HG02642 (cell line): ENCODE data around the gene HACD3.
A peak's percentile ranks its signal among the peaks of the same experiment; 100 is the strongest.
"Not testable (repeated sequence)": the region's sequence is repeated elsewhere in the genome, so short reads cannot be mapped to it uniquely, and the experiment has no call there.

Experiments used
- ATAC-seq: cut with Tn5 transposase; IDR thresholded peaks from one replicate; pipeline ENCODE4 v1.9.1; 2021; ENCODE audit warnings: mild to moderate bottlenecking; ENCODE audit not compliant: unreplicated experiment, poor library complexity

HACD3 gene

DNA sequence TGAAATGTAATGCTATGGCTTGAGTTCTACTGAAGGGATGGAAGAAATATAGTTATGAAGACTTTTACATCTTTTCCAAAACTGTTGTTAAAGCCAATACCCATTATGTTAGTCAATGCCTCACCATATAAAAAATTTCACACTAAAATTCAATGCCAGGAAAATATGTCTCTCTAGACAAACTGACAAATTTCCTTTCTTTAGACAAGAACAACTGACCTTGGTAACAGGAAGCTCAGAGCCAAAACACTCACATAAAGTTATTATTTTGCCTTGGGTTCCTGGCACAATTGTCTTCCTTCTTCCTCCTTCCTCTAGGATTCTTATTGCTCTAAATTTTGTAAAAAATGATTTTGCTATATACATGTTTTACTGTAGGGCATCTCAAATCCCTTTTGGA lies 54.0 kb downstream of the HACD3 start:
- no peak for ATAC-seq

GRCh38 chr15:65587094-65587493 lies 56.8 kb downstream of the HACD3 start:
- no peak for ATAC-seq

GRCh38 chr15:65595960-65596359 lies 65.7 kb downstream of the HACD3 start:
- ATAC-seq: no peak

DNA sequence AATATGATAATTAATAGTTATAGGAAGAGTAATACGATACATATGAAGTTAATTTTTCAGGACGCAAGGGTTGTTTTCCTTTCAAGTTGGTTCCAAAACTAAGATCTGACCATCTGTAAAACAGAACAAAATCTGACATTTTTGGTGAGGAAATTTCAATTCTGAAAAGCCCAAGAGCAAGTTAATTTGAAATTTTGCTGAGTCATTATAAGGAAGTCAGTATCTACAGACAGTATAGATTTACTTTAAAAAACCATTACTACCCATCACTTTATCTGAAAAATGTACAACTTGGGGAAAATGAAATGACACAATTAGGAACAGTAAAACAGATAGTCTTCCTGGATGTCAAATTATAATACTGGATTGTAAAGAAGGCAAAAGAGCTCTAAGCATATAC lies 68.2 kb downstream of the HACD3 start:
- ATAC-seq: no peak

GRCh38 chr15:65599677-65600076 lies 69.4 kb downstream of the HACD3 start:
- no peak for ATAC-seq

DNA sequence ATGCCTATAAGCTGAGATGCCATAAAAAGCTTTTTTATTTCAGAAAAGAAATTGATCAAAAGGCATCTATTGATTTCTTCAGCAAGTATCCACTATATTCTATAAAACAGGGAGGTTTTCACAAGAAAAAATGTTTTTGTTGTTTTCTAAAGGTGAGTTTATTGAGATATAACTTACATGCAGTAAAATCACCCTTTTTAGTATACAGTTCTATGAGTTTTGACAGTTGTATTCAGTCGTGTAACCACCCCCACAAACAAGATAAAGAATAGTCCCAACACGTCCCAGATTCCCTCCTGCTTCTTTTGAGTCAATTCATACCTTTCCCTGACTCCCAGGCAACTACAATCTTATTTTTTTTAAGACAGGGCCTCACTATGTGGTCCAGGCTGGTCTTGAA lies 72.9 kb downstream of the HACD3 start:
- no peak for ATAC-seq

DNA sequence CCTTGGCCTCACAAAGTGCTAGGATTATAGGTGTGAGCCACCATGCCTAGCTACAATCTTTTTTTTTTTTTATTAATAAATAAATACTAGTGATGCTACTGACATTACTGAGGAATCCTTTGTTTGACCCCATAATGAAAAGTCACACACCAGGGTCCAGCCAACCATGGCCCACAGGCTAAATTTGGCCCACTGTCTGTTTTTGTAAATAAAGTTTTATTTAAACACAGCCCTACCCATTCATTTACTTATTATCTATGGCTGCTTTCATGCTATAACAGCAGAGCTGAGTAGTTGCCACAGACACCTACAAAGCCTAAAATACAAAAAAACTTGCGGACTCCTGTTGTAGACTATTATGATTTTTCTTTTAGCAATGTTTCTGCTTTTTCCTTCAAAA lies 73.3 kb downstream of the HACD3 start:
- no peak for ATAC-seq

DNA sequence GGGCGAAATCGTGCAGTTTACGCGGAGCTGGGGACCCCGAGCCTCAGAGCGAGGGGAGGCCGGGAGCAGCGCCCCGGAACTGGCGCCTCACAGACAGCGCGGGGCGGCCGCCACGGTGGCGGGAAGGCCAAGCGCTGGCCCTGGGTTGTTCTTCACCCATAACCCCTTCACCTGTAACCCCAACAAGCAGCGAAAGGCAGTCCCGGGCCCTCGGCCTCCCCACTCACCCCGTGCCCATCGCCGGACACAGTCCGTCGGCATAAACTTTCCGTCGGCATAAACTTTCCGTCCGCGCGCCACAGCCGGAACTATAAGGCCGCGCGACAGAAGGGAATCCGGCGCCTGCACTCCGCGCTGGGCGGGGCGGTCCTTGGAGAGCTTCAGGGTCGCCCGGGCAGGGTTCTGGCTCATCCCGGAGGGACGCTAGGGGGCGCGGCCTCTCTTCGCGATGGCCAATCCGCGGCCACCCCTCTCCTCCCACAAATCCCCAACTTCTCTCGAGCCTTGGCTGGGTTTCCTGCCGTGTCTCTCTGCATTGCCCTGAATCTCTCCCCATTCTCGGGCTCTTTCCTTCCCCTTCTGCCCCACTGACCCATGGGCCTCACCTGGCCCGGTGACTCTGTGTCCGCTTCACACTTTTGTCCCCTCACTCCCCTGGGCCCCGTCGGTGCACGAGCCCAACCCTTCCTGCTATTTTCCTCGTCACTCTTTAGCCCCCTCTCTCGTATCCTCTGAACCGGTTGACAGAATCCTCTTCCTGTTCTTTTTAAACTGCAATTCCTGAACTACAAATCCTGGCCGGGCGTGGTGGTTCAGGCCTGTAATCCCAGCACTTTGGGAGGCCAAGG lies 80.8 kb downstream of the HACD3 start, which contains the start of gene INTS14:
Gene INTS14 (minus strand): TSS at position 261 of the 848 bp plus-strand sequence. CDS start 3,751 bp downstream, outside the sequence.
- peak; percentile 96 for ATAC-seq

DNA sequence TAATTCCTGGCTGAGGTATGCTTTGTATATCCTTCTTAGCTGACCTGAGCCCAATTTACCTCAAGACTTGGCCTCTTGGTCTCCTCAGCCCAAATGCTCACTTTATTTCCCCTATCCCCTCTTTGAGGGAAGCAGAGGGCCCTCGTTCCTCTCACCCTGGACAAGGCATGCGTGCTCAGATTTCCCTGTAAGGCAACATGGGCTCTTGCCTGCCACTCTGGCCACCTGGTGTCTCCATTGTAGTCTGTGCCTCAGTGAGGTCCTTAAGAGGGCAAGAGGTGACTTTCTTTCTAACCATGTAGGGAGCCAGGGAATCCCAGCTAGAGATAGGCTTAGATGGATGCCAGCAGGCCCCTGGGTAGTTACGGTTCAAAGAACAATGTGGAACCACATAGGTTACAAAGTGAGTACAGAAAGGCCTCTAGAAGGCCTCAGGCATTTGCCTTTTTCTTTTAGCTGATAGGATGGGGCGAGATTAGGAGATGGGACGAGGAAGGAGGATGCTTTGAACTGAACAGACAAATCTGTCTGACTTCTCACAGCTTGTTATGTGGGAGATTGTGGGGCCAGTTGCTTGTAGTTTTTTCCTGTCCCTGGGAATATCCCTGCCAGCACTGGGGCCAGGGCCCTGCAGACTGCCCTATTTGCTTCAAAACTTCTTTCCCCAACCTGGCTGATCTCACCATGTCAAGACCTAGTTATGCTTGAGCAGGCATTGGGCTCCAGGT lies 81.8 kb downstream of the HACD3 start:
- no peak for ATAC-seq

DNA sequence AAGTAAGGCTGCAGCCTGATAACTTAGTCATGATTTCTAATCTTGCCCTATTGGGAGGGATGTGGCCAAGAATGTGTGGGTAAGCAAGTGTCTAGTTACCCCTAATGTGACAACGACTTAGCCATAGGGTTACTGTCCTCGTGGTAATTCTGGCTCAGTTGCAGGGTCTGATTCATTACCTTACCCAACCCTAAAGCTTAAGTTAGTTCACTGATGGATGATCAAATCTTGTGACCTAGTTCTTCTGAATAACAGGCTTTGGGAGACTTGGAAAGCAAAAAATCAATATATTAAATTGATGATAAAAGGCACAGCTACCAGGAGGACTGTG lies 82.3 kb downstream of the HACD3 start:
- no peak for ATAC-seq

- no peak for ATAC-seq
Observed at GRCh38 chr15:65612949-65613744, 82.9 kb downstream of the HACD3 start.

DNA sequence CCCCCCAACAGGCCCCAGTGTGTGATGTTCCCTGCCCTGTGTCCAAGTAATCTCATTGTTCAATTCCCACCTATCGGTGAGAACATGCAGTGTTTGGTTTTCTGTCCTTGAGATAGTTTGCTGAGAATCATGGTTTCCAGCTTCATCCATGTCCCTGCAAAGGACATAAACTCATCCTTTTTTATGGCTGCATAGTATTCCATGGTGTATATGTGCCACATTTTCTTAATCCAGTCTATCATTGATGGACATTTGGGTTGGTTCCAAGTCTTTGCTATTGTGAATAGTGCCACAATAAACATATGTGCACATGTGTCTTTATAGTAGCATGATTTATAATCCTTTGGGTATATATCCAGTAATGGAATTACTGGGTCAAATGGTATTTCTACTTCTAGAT lies 85.6 kb downstream of the HACD3 start:
- ATAC-seq: not testable (repeated sequence)

DNA sequence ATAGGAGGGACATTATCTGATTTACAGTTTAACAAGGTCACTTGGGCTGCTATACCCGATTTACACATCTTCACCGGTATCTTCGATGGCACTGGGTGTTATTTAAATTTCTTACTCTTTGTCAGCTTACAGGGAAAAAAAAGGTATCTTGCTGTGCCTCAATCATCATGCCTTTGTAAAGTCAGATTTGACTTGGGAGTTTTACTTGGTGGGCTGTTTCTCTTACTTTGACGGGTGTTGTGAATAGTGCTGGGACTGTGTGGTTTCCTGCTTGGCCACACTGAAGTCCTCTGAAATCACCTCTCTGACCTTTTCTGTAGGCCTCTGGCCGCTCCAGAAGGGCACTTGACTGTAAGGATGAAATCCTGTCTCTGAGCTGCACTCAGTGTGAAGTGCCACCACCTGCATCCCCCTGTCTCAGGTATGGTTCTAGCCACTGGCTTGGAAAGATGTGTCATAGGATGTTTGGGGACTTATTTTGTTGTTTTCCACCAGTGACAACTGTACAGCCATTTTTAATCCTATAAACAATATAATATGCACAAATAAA lies 88.4 kb downstream of the HACD3 start:
- no peak for ATAC-seq

- ATAC-seq: no peak
Observed at GRCh38 chr15:65619626-65620290, 89.5 kb downstream of the HACD3 start.

DNA sequence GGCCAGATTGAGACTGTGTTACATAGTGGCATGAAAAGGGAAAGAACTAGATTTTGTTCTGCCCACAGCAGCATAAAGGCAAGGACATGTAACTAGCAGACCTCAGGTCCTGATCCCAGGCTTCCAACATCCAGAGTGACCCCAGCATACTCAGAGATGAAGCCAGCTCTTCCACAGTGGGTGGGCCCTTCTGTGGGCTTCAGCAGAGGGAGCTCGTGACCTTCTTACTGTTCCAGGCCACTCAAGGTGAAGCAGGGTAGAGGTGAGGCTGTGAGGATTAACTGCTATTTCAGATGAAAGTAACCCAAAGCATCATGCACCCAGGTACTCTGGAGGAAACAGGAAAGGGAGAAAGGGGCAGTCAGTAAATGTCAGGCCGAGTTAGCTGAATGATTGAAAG lies 90.6 kb downstream of the HACD3 start:
- ATAC-seq: no peak

GRCh38 chr15:65621638-65622037 lies 91.4 kb downstream of the HACD3 start, which contains the start of gene SLC24A1:
TSS of gene SLC24A1 (plus strand) at chr15:65621938. CDS start at chr15:65624081, 2,143 bp downstream.
- no peak for ATAC-seq

DNA sequence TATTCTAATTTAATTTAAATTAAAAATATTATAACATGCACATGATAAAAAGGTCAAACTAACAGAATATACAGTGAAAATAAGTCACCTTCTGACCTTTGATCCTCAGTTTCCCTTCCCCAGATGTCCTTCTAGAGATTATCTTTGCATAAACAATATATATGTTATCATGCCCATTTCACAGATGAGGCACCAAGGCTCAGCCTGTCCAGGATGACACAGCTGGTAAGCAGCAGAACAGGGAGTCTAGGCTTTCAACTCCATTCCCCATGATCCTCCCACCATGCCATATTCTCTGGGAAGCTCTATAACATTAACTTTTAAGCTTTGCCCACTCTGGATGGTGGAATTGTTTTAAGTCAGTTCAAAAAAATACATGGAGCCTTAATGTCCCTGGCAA lies 92.8 kb downstream of the HACD3 start:
- no peak for ATAC-seq

DNA sequence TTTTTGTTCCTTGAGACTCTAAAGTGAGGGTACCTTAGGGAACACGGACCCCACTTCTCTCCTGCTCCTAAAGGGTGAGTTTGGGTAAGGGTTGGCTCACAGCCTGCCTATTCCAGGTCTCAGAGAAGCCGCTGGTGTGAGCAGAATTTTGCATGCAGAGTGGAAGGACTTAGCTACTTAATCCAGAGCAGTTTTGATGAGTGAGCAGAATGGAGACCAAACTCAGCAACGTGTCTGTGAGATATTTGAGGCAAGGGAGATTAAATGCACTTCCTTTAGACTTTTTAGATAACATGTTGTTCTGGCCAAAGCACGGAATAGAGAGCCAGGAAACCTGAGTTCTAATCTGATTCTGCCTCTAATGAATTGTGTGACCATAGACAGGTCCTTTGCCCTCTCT lies 96.6 kb downstream of the HACD3 start:
- ATAC-seq: no peak
